KG1 (cell line): Measurements from ENCODE around the gene DCUN1D2.
"Not testable (repeated sequence)": the region's sequence is repeated elsewhere in the genome, so short reads cannot be mapped to it uniquely, and the experiment has no call there.

Experiments
- DNase-seq: peaks from one replicate; lab custom pipeline; 2025; lab: John Stamatoyannopoulos, UW

DCUN1D2 gene

DNA sequence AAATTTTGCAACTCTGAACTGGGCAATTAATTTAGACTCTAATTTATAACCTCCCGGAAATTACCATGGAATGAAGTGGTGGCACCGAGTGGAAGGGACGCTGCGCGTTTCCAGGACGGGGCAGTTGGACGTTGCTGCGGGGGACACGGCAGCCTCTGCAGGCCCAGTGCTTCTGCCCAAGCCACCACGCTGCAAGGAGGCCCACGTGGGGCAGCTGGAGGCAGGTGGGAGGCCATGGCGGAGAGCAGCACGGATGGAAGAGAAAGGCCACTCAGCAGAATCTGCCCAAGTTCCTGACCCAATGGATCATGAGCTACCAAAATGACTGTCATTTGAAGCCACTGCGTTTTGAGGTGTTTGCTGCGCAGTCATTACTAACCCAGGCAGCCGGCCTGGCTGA is 26.0 kb downstream of the DCUN1D2 start:
- no peak for DNase-seq

DNA sequence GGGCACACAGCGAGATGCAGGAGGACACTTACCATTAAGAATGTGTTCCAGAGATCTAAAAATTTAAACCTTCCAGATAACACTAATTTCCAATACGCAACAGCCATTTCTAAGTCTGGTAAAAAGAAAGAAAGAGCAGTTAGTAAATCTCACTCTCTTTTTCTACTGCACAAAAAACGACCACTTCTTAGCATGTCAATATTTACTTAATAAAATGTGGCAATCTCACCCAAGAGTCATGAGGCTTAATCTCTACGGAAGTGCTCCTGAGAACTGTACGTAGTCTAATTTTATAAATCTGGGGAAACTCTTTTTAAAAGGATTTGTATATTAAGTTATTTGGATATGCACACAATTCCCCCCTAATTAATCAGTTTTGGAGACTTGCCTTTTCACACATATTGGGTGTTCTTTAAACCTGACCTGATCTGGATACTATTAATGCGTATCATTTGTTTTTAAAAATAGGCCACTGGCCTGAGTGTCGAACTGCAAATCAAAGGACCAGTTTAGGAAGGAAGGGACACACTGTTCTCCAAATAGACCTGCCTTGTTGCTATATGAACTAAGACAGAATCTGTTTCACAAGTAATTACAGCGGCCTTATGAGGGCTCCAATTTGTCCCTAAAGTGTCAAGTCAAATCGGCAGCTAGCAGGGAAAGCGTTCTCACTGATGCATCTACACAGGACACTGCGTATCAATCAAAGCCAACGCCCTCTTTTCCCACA is 29.3 kb downstream of the DCUN1D2 start:
- no peak for DNase-seq

DNA sequence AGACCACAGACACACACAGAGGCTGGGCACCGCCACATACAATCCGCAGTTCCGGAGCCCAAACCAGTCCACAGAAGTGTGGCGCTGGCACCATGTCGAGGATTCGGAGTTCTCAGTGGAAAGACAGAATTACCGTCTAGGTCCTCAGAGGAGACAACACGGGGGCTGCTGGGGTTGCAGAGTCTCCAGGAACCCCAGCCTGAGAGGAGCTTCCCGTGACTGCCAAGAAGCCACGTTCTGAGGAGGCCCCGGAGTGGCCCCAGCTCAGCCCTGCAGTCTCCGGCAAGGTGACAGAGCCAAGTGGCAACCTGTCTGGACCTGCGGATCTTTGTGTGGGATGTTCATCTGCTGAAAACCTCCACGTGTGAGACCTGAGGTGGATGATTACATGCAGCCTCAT is 29.9 kb downstream of the DCUN1D2 start:
- DNase-seq = no peak

DNA sequence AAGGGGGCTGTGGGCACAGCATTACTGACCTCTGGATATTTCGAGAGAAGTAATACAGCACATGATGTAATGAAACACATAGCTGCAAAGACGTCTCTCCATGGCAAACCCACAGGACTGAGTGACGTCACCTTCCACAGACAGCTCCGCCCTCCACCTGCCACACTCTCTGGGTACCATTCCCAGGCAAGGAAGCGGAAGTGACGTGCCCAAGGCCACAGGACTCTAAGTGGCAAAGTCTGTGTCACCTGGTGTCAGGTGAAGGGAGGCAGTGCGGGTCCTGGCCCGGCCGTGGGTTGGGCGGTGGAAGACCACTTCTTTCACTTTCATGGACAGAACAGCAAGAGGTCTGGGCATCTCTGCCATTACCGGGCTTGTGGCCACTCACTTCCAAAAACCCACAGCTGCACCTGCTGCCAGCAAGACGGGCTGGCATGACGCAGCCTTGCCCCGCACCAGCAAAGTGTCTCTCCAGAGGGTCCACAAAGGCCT is 30.4 kb downstream of the DCUN1D2 start:
- no peak for DNase-seq

DNA sequence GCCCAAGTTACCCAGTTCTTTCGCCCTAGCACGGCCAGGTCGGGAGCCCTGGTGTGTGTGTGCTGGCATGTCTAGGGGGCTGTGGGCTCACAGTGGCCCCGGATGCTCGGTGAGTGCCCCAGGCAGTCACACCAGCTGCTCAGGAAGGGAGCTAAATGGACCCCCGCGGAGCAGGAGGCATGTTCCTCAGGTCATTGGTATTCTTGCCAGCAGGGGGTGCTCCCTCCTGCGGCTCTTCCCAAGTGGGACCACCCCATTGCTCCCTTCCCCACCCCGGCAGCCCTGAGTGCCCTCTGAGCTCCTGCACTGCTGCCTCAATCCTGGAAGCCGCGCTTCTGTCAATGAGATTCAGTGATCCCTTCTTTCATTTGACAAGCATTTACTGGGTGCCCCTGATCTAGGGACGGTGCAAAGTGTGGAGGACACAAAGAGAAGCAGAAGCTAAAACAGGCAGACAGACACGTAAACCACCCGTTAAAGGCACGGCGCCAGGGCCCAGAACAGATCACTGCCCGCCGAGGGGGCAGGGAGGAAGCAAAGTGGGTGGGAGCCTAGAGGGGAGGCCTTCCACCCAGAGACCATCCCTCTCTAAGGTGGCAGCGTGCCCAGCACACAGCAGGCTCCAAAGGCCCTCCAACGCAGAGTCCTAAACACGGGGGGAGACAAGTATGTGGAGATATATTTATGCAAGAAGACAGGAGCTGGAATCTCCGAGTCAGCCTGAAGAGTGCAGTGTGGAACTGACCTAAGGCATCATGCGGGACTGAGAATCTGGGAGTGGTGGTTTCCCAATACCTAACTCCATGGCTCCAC is 32.1 kb downstream of the DCUN1D2 start:
- DNase-seq = no peak

DNA sequence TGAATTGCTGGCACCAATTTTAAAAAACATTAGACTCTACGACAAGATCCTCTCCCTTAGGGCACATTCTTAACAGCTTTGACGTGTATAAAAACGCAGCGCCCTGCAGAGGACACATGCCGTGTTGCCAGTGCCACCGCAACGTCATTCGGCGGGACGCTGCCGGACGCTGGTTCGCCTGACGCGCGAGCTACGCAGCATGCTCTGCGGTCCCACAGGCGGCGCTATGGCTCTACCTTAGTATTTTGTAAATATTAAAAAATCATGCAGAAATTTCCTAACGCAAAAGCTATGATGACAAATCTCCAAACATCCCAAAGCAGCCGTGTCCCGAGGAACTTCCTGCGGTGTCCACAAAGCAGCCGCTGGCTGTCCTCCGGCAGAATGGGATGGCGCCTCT is 33.0 kb downstream of the DCUN1D2 start:
- no peak for DNase-seq

DNA sequence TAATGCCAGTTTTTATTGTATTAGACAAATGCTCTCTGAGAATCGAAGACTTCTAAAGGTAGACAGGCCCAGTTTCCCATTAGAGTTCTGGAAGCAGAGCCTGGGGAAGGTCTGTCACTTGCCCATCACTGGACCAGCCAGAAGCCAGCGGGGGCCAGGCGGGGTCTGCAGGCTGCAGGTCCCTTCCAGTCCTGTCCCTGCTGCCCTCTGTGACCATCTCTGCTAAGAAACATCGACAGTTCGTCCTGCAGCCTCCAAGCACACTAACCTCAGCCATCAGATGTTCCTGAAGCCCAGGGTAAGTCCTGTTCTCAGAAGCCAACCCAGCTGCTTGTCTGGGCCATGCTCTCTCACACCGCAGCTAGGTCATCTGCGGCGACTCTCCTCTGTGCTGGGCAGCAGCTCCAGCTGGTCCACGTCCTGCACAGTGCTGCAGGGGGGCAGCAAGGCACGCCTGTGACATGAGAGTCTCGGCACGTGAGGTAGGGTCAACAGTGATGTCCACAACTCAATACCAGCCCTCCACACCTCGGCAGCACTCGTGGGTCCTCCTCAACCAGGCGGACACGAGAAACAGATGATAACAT is 34.3 kb downstream of the DCUN1D2 start:
- DNase-seq = no peak

DNA sequence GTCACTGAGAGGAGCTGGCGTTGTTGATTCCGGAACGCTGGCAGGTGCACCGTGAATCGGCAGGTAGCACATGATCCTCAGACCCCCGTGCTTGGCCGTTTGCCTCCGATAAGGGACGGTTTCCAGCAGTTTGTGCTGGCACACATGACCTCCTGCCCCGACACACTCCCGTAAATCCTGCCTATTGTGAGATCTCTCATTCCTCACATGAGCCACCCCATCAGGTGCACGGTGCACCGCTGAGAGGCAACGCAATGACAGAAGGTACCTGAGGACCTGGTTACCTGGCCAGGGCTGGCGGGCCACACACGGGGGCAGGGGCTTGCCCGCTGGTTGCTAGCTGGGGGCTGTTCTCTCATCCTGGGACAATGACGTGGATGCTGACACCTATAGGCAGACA is 35.1 kb downstream of the DCUN1D2 start:
- no peak for DNase-seq

DNA sequence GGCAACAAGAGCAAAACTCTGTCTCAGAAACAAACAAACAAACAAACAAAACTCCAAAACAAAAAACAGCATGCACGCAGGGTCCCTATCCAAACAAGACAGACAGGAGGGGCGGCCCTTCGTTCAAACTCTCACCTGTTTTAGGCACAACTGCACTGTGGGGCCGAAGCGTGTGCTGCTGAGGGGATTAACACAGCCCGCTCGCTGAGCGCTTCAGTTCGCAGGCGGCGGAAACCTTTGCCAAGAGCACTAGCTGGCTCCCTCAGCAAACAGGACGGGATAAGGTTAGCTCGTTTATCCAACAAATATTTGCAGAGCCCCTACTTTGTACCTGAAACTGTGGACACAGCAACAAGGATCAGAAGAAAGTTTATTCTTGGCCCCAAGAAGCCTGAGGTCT is 35.6 kb downstream of the DCUN1D2 start:
- DNase-seq = no peak

DNA sequence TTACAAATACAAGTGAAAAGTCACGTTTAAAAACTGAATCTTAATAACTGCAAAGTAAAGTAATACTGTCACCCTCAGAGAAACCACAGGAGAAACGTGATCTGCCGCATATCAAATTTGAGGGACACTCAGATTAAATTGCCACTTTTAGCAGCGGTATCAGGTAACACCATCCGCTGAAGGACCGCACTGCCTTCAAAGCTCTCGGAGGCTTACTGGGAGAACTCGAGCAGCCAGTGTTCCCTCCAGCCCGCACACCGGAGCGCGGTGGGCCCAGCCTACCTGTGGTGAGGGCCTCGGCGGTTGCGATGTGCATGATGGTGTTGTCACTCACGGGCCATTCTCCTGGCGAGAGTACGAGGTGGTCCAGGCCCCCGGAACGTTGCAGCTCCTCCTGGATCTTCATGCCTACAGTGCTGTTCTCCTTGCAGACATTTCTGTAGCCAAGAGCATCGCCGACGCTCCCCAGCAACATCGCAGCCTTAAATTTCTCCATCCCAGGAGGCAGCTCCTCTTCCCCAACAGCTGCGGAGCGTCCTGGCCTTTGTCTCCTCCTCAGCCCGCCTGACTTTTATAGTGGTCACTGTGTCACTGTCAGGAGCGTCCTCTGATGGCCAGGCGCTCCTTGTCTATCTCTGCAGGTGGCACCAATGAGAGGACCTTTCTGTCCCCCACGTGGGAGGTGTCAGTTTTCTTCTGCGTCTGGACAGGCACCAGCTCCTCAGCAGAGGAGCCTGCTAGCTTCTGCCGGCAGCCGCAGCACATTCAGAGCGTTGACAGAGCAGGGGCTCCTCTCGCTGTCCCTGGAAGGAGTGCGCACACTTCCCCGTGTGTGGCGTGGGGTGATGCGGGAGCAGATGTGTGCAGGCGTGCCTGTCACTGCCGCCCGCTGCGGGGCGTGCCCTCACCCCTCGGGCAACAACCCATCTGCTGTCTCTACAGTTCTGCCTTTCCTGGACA is 37.3 kb downstream of the DCUN1D2 start, which contains the start of gene ADPRHL1:
Gene ADPRHL1 (minus strand): TSS at position 547 of the 960 bp plus-strand sequence. CDS start 51 bp downstream, at position 496.
- no peak for DNase-seq

DNA sequence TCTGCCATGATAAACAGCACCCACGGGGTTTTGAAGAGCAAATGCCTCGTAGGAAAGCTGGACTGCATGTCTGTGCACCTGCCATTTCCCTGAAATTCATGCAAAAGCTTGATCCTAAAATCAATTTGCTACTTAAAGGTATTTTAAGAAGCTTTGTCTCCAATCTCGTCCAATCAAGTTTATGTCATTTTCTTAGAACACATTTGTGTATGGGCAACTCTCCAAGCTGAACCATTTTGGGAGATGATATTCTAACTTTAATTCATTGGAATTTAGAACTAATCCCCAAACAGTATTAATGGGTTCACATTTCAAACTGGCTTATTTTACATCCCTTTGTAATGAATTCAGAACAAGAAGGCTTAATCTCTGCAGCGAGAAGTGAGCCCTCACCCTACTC is 38.0 kb downstream of the DCUN1D2 start:
- DNase-seq = no peak

DNA sequence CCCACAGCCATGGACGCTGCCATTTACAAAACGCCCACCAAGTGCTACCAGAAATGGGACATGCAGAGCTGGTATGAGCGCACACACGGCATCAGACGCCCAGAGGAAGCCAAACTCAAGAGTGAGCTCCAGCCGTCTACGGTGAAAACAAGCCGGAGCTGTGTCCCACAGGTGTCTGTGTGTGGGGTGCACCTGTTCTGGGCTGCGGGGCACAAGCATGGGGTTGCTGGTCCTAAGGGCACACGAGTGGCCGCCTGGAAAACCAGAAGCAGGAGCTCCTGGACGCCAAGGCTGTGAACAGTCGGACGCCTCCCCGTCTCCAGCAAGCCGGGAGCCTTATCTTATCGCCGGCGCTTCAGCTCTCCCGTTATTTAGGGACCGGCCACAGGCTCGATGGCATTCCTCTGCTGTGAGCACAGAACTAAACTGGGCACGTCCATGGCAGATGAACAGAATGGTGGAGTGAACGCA is 38.5 kb downstream of the DCUN1D2 start:
- DNase-seq = no peak

DNA sequence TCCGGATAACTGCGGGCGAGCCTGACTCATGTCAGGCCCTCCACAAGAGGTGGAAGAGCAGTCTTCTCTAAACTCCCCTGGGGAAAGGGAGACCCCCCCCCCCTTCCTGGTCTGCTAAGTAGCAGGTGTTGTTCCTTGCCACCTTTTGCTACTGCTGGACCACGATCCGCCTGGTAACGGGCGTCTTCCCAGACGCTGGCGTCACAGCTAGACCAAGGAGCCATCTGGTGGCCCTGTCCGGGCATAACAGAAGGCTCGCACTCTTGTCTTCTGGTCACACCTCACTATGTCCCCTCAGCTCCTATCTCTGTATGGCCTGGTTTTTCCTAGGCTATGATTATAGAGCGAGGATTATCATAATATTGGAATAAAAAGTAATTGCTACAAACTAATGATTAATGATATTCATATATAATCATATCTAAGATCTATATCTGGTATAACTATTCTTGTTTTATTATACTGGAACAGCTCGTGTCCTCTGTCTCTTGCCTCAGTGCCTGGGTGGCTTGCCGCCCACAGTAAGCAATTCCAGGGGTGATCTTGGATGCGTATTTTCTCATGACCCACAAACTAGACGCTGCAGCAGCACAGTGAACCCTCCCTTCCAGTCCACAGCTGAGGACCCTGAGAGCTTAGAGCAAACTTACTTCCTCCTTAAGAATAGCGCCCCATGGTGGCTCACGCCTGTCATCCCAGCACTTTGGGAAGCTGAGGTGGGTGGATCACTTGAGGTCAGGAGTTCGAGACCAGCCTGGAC is 39.5 kb downstream of the DCUN1D2 start:
- DNase-seq = not testable (repeated sequence)

DNA sequence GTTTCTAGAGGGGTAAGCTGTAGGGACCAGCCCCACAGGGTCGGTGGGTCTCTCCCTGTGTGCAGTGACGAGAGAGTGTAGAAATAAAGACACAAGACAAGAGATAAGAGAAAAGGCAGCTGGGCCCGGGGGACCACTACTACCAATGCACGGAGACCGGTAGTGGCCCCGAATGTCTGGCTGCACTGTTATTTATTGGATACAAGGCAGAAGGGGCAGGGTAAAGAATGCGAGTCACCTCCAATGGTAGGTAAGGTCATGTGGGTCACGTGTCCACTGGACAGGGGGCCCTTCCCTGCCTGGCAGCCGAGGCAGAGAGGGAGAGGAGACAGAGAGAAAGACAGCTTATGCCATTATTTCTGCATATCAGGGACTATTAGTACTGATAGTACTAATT is 40.2 kb downstream of the DCUN1D2 start:
- not testable (repeated sequence) for DNase-seq

DNA sequence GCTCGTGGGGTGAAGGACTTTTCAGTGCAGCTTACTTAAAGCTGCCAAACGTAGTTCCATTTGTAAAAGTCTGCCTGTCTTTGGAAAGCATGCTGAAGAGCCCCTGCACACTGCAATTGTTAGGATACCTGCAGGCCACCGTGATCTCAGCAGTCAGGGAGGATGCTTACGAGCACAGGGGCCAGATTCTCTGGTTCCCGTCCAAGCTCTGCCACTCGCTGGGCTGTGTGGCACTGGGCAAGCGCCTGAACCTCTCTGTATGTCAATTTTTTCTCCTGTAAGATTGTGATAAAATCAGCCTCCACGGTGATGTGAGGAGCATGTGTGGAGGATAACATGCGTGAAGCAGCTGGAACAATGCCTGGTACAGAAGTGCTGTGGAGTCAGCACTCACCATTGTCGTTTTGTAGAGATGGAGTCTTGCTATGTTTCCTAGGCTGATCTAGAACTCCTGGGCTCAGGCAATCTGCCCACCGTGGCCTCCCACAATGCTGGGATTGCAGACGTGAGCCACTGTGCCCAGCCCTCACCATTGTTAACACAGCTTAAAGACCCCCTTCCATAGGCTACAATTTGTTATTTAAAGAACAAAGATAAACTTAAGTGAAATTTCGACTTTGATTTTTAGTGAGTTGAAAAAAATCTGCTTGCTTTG is 40.7 kb downstream of the DCUN1D2 start:
- DNase-seq = no peak

DNA sequence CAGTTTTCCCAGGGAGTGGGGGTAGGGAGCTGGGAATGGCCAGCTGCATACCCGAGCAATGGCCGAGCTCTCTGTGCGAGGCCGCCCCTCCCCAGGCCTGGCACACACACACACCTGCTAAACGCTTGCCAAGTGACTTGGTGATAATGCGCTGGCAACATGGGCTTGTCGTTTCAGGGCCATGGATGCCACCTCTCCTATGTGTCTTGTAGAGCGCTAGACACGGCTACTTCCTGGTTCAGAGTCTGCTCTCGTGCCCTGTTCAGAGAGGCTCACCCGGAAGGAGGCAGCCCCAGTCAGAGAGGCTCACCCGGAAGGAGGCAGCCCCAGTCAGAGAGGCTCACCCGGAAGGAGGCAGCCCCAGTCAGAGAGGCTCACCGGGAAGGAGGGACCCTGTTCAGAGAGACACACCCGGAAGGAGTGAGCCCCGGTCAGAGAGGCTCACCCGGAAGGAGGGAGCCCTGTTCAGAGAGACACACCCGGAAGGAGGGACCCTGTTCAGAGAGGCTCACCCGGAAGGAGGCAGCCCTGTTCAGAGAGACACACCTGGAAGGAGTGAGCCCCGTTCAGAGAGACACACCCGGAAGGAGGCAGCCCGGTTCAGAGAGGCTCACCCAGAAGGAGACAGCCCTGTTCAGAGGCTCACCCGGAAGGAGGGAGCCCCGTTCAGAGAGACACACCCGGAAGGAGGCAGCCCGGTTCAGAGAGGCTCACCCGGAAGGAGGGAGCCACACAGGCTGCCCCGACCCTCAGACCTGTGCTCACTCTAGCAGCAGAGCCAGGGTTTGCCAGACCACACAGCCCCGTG is 41.4 kb downstream of the DCUN1D2 start:
- no peak for DNase-seq

DNA sequence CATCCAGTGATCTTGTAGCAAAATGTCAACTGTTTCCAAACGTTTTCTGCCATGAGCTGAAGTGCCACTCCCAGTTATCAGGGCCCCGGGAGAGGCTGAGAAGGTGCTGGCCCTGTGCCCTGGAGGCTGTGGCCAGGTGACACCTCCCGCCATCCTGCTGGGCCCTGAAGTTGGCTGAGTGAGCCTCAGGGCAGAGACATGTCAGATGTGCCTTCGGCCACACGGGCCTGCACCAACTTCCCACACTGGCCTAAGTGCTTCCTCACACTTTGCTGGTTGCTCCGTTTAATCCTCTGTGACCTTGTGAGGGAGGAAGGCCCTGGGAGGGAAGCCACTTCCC is 42.0 kb downstream of the DCUN1D2 start:
- DNase-seq = no peak

DNA sequence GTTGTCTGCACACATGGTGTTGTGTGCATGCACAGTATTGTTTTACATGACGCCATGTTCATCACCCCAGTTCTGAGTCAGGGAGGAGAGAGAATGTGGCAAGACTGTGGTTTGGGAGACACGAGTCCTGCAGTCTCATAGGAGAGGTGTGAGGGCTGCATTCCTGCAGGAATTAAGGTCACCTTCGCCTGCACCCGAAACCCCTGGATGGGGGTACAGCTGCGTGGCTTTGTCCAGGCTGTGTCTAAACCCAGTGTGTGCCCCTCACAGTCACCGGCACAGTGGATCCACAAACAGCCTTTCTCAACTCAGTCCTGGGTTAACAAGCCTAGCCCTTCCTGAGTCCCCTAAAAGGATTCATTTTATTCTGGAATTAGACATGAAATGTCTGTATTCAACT is 42.9 kb downstream of the DCUN1D2 start:
- DNase-seq = no peak

DNA sequence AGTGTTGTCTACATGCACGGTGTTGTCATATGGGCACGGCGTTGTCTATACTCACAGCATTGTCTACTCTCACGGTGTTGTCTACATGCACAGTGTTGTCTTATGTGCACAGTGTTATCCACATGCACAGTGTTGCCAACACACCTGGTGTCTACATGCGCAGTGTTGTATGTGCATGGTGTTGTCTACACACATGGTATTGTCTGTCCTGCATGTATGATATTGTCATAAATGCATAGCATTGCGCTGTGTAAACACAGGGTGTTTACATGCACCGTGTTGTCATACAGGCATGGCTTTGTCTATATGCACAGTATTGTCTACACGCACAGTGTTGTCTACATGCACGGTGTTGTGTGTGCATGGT is 44.0 kb downstream of the DCUN1D2 start:
- no peak for DNase-seq
